SHP77 treated with DMSO at 0.1 percent for 48 hours (cell line): ENCODE data around the gene CELF4.
A peak's percentile ranks its signal among the peaks of the same experiment; 100 is the strongest.

Experiments
- DNase-seq: peaks from one replicate; lab custom pipeline; 2025; lab: John Stamatoyannopoulos, UW

Gene CELF4

DNA sequence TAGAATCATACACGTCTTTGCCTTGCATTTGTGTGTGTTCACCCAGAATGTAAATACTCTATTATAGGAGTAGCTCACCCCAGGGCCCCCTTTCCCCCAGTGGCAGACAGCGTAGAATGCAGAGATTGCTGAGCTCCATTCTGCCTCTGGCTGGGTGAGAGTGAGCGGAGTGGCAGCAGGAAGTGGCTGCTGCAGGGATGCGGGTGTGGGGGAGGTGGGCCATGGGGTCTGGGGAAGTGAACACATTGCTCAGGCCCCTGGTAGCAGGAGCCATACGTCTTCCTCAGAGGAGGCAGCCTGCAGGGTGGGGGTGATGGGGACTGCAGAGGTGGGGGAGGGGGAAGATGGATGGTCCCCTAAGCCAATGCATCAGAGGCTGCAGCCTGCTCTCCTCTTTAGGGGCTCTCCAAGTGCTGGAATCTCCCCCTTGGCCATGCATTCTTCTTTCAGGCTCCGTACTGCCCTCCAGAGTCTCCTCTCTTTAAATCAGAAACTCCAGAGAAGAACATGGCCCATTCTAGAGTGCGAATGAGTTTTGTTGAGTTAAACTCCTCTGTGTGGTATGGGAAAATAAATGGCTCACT, 72.2 kb downstream of the CELF4 start:
- no peak for DNase-seq

DNA sequence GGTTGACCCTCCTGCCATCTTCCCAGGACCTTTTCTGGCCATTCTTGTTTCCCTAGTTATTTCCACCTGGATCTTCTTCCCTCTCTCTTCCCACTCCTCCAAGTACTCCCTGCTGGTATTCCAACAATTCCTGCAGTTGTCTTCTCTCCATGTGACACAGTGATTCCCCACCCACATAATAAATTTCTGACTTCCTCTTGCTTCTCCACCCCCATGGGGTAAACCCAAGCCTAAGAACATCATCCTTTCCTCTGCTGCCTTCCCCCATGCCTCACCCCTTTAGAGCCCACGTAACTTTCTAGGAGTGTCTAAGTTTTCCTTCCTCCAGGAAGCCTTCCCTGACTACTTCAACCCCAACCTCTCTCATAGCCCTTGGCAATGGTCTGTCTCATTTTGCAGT, 72.6 kb downstream of the CELF4 start:
- no peak for DNase-seq

DNA sequence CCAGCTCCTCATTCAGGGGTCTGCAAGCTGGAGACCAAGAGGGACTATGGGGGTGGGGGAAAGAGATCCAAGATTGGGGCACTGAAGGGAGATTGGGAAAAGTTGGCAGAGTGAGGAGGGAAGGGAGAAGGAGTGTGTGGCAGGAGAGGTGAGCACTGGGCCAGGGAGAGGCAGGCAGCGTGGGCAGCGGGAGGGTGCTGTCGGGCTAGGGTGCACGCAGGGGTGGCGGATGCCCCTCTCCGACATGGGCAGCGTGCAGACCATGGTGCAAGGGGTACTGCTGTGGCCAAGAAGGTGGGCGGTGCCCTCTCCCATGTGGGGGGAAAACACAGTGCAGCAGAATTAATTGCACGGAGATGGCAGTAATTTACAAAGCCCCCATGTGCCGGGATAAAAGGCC, 74.1 kb downstream of the CELF4 start:
- no peak for DNase-seq

DNA sequence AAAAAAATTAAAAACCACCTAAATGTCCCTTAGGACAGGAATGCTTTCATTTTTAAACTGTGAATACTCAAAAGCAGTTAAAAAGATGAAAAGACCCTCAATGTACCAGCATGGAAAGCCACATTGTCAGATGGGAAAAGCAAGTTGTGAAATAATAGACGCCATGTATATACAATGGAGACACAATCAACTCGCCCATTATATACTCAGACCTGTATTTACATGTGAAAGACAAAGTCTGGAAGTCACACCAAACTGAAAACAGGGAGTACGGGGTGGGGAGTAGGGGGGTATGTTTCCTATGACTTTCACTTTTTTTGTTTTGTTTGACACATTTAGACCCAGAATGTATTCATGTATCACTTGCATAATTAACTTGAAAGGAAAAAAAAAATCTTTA, 75.6 kb downstream of the CELF4 start:
- no peak for DNase-seq

DNA sequence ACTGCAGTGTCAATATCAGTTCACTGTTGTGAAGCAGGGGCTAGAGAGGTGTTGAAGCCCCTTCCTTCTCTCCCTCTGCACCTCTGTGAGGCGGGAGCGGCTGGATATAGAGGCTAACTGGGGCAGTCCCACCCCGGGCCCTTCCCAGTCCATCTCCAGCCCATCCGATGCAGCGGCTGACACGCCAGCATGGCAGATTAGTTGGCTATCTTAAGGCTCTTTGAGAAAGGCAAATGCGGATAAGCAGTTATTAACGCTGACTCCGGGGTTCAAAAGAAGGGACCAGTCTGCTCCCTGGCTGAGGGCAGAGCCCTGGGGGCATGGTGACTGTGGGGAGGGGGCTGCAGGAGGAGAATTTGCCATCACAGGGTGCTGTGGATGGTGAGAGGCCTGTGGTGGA, 76.6 kb downstream of the CELF4 start:
- no peak for DNase-seq

DNA sequence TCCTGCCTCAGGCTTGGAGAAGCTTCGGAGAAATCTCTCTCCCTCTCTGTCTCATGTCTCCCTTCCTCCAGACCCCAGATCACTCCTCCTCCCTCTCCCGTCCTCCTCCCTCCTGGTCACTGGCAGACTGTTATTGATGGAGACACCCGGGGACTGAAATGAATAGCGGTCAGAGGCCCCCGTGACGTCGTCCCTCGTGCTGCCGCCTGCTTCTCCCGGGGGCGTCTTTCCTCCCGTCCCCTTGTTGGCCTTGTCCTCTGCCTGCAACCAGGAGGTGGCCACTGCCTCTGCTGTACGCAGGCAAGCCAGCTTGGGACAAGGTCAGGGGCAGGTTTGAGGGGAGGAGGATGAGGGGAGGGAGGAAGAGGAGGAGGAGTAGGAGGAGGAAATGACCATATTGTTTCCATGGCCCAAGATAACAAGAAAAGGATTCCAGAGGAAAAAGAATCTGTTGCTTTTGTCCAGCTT, 78.2 kb downstream of the CELF4 start:
- DNase-seq = no peak

DNA sequence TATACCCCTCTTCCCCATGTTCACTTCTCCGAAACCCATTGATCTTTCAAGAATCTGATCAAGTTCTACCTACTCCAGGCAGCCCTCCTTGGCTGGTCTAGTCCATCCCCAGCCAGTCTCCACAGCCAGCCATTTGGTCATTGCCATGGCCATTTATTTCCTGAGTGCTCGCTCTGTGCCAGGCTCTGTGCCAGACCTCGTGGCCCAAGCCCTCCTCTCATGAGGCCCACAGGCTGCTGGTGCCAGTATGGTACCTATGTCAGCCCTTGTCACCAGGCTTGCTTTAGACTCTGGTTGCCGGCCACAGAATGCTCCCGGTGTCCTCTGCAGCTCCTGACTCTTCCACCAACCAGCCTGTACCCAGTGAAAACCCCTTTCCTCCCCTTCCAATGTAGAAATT, 78.8 kb downstream of the CELF4 start:
- no peak for DNase-seq

DNA sequence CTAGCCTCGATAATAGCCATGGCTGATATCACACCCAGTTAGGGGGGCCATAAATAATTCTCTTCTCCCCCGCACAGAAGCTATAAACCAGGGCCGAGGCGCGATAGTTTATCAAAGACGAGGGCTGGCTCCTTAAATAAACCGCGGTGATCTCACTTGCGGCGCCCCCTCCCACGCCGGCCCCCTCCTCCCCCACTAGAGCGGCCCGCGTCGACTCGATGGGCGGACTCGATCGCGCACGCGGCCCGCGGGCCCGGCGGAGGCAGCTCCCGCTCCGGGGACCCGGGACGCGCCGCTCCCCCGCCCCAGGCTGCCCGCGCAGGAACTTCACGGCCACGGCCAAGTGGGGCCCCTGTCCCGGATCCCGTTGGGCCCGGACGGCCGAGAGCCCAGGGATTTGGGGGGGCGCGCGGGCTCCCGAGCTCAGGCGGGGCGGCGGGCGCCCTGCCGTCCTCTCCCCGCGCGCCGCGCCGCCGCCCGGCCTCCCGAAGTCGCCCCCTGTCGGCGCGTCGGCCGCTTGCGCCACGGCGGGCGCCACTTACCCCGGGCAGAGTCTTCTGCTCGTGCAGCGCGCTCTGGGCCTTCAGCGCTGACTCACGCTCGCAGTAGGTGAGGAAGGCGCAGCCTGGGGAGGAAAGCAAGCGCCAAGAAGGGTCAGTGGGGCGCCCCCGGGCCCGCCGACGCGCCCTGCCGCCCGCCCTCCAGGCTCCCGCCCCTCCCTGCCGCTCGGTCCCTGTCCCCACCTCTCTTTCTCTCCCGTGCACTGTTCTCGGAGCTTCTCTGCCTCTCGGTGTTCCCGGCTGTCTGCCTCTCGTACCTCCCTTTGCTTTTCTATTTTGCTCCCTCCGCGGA, 80.4 kb downstream of the CELF4 start:
- DNase-seq = no peak

DNA sequence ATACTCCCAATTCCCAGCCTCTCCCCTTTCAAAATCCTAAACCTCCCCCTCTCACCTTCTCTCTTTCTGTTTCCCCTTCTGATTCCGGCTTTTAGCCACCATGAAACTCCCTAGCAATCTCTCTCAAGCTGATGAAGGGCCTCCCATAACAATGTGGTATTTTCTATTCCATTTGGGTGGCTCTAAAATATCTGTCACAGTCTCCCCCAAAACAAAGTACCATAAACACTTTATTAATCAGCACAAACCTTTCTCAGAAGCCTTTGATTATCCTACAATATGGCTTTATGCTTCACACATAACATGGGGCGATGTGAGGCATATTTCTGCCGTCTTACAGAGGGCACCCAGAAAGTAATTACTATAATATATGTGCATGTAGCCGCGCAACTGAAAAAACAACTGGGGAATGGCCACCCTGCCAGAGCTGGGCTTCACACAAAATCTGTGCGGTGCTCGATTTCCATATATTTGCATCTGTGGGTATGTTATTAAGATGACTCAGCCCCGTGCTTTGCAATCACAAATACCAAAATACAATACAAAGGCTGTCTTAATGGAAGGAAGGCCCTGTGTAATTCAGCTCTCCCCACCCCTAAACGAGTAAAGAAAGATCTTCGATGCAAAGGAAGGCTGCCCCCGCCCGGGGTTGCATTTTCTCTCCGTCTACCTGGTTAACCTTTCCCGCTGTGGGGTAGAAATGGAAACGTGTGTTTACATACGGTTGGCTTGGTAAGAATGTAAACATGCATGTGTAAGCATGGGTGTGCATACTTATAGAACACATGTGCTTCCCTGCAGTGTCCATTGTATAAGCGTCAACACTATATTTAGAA, 81.4 kb downstream of the CELF4 start:
- DNase-seq = no peak

DNA sequence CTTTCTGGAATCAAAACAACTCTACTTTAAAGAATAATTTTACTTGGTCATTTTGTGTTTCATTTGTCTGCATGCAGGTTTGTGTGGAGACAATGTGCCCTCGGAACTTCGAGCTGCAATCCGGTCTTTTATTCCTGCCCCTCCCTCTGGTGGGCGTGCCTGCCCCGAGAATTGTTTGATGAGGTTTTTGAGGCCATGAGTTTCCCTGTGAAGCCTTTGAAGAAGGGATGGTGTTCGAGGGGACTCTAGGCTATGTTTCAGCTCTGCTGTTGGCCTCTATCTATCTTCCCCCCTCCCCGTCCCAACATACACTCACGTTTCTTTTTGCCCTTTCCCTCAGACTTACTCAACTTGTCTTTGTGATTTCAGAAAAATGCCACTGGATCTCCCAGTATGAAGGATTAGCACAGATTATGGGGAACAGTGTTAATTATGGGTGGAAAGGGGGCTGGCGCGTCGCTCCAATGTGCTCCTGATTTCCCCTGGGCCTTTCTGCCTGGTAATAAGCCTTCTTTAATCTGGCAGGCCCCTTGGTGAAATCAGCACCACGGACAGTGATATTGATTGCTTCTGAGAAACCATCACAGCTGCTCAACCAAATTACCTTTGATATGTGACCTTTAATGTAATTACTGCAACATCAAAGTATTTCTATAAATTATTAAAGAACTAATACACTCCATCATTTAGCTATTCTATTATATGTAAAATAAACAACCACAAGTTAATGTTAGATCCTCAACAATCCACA, 82.2 kb downstream of the CELF4 start:
- no peak for DNase-seq

DNA sequence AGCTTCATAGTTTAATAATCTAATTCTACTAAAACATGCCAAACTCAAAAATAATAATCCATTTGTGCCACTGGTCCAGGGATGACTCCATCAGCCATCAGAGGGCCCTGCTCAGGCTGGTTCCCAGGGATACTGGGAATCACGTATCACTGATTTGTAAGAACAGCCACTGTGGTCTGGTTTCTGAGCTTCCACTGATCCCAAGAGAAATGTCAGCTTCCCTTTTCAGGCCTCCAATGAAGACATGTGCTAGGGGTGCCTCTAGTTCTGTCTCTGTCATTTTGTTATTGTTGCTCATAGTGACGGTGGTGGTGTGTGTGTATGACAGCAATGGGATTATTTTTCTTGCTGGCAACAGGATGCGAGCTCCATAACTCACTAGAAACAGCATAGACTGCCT, 83.2 kb downstream of the CELF4 start:
- DNase-seq = no peak

DNA sequence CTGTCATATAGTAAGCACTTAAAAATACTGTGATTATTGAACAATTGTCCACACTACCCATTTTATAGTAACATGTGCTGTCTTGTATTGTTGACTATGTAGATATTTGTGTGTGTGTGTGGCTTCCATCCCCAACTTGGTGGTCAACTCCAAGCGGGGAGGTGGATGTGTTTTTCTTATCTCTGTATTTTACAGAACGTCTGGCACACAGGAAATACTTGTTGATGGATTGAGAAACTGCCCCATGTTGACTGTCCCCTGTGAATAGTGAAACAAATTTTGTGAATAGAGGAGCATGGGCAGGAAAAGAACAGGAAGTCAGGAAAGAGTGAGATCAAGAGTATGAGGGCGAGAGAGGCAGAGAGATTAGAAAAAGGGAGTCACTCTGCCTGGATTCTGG, 83.6 kb downstream of the CELF4 start:
- no peak for DNase-seq

DNA sequence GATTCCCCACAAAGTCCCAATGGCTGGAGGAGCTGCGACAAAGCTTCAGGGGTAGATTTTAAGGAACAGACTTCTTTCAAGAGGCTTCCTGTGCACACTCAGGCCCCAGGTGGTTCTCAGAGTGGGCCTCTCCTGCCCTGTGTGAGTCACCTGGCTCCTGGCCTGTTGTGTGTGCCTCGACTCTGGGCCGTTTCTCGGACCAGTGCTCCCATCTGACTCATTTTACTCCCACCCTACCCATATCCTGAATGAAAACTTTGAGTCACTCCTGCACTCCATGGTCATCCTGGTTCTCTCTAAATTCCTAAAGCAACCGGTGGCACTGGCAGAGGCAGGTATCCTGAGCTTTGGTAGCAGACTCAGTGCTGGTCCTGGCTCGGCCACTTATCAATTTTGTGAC, 84.1 kb downstream of the CELF4 start:
- DNase-seq = no peak

DNA sequence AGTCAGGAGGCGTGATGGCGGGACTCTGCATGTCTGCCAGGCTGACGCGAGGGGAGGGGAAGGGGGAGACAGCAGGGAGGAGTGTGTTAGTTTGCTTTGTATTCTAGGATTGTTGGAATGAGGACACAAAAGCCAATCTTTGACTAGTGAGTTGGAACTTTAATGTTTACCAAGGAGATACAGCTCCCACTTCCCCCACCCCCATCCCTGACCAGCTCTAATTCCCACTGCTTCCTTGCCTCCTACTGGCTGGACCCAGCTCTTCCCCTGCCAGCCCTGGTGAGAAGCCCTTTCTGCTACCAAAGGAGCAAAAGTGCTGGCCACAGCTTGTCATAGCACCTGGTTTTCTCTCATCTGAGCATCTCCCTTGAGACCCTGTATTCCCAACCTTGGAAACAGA, 84.5 kb downstream of the CELF4 start:
- no peak for DNase-seq

DNA sequence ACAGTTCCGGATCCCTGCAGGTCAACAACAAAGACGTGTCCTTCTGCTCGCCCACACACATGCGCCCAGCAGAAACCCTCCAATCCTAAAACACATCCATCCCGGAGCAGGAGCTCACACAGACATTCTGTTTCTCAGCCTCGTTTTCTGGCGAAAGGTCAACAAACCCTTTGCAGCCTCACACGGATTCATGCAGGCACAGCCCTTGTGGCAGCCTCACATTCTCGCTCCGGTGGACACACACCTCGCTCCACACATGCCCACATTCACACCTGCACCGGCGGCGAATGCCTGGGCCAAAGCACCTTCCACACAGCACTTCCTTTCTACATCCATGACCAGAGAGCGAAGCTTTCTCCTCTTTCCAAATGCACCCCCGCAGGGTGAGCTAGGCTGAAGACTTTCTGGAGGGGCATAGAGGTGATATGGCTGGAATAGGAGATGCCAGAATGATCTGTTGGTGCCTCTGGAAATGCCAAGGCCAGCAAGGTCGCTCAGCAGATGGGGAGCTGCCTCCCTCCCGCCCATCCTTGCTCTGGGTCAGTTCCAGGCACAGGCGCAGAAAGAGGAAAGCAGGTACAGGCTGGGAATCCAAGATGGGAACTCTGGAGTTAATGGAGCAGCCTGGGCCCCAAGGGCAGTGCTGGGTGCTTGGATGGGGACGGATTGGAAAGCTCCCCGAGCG, 88.8 kb downstream of the CELF4 start:
- no peak for DNase-seq

DNA sequence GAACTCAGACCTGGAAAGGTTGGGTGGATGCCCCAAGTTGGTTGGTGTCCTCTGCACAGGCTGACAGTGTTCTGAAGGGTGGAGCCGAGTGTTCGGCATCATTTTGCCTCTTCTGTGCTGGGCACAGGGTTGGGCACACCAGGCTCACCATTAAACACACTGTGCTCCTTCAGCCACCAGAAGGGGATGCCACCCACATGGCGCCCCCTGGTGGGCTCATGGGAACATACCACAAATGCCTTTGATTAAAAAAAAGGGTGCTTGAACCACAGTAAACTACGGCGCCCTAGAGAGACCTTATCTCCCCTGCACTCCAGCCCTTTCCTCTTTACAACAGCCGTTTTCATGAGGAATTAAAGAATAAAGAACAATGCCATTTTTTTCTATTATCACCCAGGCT, 89.4 kb downstream of the CELF4 start:
- peak; percentile 1 for DNase-seq

DNA sequence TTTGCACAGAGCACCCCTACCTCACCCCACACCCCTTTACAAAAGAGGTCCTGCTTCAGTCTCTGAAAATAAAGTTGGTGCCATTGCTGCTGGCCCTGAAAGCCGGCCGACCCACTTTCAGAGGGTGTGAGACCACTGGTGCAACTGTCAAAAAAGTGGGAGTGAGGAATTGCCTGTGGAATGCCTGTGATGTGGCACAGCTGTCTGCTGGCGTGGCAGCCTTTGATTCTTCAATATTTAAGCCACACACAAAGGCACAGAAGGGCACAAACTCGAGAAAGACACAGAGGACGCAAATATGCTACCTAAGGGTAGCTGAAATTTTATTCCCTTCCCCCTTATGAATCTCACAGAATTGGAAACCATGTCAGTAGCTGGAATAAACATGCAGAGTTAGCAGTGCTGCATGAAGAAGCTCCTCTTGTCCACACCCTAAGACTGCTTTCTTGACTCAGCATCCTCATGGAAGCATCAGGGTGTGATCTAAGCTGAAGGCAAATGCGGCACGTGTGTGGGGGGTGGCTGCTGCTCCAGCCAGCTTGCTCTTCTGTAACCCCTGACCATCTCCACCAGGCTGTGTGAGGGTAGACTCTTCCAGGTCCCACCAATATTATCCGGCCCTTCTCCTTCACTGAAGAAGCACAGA, 92.3 kb downstream of the CELF4 start:
- DNase-seq = no peak

DNA sequence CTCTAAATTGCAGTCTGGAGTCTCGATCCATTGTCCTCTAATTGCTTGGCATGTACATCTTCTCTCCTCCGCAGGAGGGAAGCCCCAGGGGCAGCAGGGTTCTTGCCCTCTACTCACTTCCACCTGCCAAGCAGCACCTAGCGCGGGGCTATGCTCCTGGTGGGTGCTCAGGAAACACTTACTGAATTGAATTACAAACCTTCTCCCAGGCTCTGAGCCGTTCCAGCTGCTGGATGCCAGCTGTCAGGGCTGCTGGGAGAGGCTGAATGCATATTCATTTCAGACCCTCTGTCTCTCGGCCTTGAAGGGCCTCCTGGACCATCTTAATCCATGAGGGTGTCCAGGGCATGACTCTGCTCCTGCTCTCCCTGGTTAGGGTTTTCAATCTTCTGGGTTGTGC, 94.0 kb downstream of the CELF4 start:
- DNase-seq = no peak

DNA sequence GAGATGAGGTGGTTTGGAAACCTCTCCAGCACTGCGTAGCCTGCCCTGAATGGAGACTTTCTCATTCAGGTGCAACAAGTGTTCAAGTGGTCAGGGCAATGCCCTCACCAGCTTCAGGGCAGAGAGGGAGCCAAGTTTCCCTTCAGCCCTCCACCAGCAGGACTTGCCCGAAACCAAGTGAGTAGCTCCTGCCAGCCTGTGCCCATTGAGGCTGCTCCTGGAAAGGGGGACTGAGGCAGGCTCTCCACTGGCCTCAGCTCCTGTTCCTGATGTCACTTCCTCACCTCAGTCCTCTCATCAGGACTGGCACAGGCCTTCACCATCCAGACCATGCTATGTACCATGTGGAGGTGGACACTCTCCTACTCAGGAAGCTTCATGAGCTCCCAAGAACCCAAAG, 94.6 kb downstream of the CELF4 start:
- no peak for DNase-seq

DNA sequence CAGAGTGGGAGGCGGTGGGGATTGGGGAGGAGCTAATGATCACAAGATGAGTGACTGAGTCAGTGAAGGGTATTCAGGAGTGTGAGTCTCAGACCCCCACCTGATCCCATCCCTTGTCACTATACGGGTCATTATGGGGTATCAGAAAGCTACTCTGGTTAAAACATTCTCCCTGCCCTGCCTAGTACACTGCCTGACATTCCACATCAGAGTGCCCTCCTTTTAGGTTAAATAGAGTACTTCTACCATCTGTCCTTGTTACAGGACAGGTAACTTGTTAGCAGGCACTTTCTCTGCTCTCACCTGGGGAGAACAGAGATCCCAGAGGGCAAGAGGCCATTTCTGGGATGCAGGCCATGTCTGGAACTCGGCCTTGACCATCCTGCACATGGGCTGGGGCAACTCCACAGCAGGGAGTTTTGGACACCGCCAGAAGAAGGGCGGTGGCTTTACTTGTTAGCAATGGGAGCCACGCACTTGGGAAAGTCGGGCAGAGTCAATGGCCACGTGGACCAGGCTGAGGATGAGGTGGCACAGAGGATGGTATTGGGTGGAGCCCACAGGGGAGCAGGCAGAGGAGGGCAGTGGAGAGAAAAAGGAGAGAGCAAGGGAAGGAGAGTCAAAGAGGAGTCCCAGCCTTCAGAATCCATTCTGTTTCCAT, 98.5 kb downstream of the CELF4 start:
- DNase-seq = no peak

DNA sequence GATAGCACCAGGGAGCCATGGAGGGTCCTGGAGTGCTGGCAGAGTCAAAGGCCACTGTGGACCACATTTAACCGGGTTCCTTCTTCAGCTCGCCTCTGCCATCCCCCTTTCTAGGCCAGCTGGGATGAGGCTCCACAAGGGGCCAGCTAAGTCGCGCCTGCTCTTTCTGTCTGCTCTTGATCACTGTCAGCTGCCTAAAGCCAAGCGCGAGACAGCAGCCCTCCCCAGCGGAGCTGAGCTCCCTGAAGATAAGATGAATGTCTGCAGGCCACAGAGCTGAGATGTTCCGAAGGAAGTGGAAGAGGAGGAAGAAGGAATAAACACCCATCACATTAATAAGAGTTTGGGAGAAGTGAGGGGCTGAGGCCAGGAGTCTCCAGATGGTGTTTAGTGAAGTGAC, 99.6 kb downstream of the CELF4 start:
- no peak for DNase-seq
